SK-N-SH treated with all-trans-retinoic acid at 6 μM for 48 hours (cell line): Measurements from ENCODE around the gene RPL28.
A peak's percentile ranks its signal among the peaks of the same experiment; 100 is the strongest.

Source experiments
- ATAC-seq: fragments of 200-7000 bp; cut with Tn5 transposase; 3 replicates; pipeline ENCODE4 v1.9.1; 2020; ENCODE audit warnings: mild to moderate bottlenecking, moderate library complexity
- BACH2 ChIP-seq: fragments of 250-450 bp; sonication (Bioruptor Pico); IDR thresholded peaks from 2 replicates; pipeline ENCODE4 v1.9.0; 2021; ENCODE audit warnings: mild to moderate bottlenecking, borderline replicate concordance
- CSDC2 ChIP-seq: fragments of 250-450 bp; sonication (Bioruptor Pico); IDR thresholded peaks from 2 replicates; pipeline ENCODE4 v1.5.0; 2020; ENCODE audit warnings: mild to moderate bottlenecking, moderate library complexity
- CSRNP3 ChIP-seq: fragments of 250-450 bp; sonication (Bioruptor Pico); IDR thresholded peaks from 2 replicates; pipeline ENCODE4 v1.5.1; 2021; ENCODE audit warnings: mild to moderate bottlenecking, moderate library complexity
- ESRRG ChIP-seq: fragments of 250-450 bp; sonication (Bioruptor Pico); IDR thresholded peaks from 2 replicates; pipeline ENCODE4 v1.6.1; 2021; ENCODE audit warnings: mild to moderate bottlenecking
- ISL1 ChIP-seq: fragments of 250-450 bp; sonication (Bioruptor Pico); IDR thresholded peaks from 2 replicates; pipeline ENCODE4 v2.1.2; 2022; ENCODE audit warnings: mild to moderate bottlenecking, moderate library complexity
- OSR1 ChIP-seq: fragments of 250-450 bp; sonication (Bioruptor Pico); IDR thresholded peaks from 2 replicates; pipeline ENCODE4 v1.8.0; 2022; ENCODE audit warnings: moderate library complexity, mild to moderate bottlenecking, inconsistent platforms
- PPARA ChIP-seq: fragments of 250-450 bp; sonication (Bioruptor Pico); IDR thresholded peaks from 2 replicates; pipeline ENCODE4 v1.5.0; 2020; ENCODE audit warnings: mild to moderate bottlenecking, borderline replicate concordance
- RARB ChIP-seq: fragments of 250-450 bp; sonication (Bioruptor Pico); IDR thresholded peaks from 2 replicates; pipeline ENCODE4 v1.8.0; 2021; ENCODE audit warnings: mild to moderate bottlenecking, moderate library complexity
- SNAI2 ChIP-seq: fragments of 250-450 bp; sonication (Bioruptor Pico); IDR thresholded peaks from 2 replicates; pipeline ENCODE4 v1.5.0; 2020; ENCODE audit warnings: mild to moderate bottlenecking, moderate library complexity
- TCF4 ChIP-seq: fragments of 250-450 bp; sonication (Bioruptor Pico); IDR thresholded peaks from 2 replicates; pipeline ENCODE4 v1.8.0; 2021; ENCODE audit warnings: mild to moderate bottlenecking, moderate library complexity, borderline replicate concordance
- TOX ChIP-seq: fragments of 250-450 bp; sonication (Bioruptor Pico); IDR thresholded peaks from 2 replicates; pipeline ENCODE4 v1.8.0; 2021; ENCODE audit warnings: mild to moderate bottlenecking, moderate library complexity, borderline replicate concordance
- TSHZ2 ChIP-seq: fragments of 250-450 bp; sonication (Bioruptor Pico); IDR thresholded peaks from 2 replicates; pipeline ENCODE4 v1.5.0; 2020; ENCODE audit warnings: mild to moderate bottlenecking, moderate library complexity
- ZC3H10 ChIP-seq: fragments of 250-450 bp; sonication (Bioruptor Pico); IDR thresholded peaks from 2 replicates; pipeline ENCODE4 v1.5.1; 2021; ENCODE audit warnings: mild to moderate bottlenecking, moderate library complexity
- ZFP3 ChIP-seq: fragments of 250-450 bp; sonication (Bioruptor Pico); IDR thresholded peaks from 2 replicates; pipeline ENCODE4 v1.5.0; 2020; ENCODE audit warnings: mild to moderate bottlenecking, moderate library complexity
- ZFP30 ChIP-seq: fragments of 450-650 bp; formaldehyde crosslinking; IDR thresholded peaks from 2 replicates; pipeline ENCODE4 v1.5.0; 2022; ENCODE audit warnings: mild to moderate bottlenecking, moderate library complexity
- ZNF70 ChIP-seq: fragments of 450-650 bp; formaldehyde crosslinking; IDR thresholded peaks from 2 replicates; pipeline ENCODE4 v1.5.0; 2020; ENCODE audit warnings: mild to moderate bottlenecking, moderate library complexity
- TF ChIP-seq, protein P1 (sequence below): fragments of 250-450 bp; sonication (Bioruptor Pico); IDR thresholded peaks from 2 replicates; pipeline ENCODE4 v1.5.1; 2020; ENCODE audit warnings: low read depth, mild to moderate bottlenecking, moderate library complexity
- TF ChIP-seq, protein P2 (sequence below): fragments of 250-450 bp; sonication (Bioruptor Pico); IDR thresholded peaks from 2 replicates; pipeline ENCODE4 v1.8.0; 2021; ENCODE audit warnings: low read depth, mild to moderate bottlenecking, moderate library complexity, borderline replicate concordance

Gene RPL28

DNA sequence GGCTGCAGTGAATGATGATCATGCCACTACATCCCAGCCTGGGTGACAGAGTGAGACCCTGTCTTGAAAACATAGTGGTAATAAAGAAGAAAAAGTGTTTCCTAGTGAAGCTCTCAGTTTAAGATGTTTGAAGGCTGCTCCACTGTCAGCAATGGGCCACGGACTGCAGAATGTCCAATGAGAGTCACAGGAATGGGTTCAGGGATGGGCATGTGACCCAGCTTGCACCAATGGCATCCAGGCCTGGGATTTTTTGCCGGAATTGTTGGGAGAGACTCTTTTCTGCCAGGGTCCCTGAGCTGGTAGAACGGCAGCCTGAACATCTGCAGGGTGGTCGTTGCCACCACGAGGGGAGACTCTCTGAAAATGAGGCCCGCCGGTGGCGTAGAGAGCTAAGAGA lies 51.1 kb downstream of the RPL28 start:
- ATAC-seq, result no peak
- TF ChIP-seq ZC3H10 (no peak), RARB (CRISPR knock-in tag) (no peak), CSDC2 (CRISPR knock-in tag) (no peak), TSHZ2 (CRISPR knock-in tag) (no peak), ESRRG (no peak), CSRNP3 (CRISPR knock-in tag) (no peak), ZFP3 (CRISPR knock-in tag) (no peak), TCF4 (CRISPR knock-in tag) (no peak), PPARA (no peak)

DNA sequence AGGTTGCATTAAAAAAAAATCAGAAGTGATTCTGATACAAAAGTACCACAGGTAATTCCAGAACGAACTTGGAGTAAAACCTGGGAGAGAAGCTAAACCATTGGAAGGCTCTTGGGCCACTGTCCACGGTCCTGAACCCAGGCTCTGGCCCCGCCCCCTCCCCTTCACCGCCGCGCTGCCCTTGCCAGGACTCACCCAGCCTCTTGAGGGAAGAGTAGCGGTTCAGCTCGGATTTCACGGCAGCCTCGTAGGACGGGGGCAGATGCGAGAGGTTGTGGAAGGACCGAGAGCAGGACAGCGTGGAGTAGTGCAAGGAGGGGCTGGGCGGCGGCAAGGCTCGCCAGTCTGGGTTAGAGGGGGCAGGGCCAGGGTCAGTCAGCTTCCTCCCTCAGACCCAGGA lies 51.7 kb downstream of the RPL28 start:
- peak; percentile 86 for ATAC-seq
- TF ChIP-seq CSRNP3 (CRISPR knock-in tag), result no peak
- no peak for TF ChIP-seq ESRRG
- TF ChIP-seq ZNF70 (CRISPR knock-in tag), result no peak
- peak; percentile 71; the same call in 1 of the 2 replicates for TF ChIP-seq CSDC2 (CRISPR knock-in tag)
- no peak for TF ChIP-seq OSR1 (CRISPR knock-in tag)
- 0 out of 2 replicates have a peak, but pooled peaks have one; percentile 16 for TF ChIP-seq ISL1 (CRISPR knock-in tag)
- peak; percentile 72; the same call in 1 of the 2 replicates for TF ChIP-seq SNAI2 (CRISPR knock-in tag)
- TF ChIP-seq, protein P1, sequence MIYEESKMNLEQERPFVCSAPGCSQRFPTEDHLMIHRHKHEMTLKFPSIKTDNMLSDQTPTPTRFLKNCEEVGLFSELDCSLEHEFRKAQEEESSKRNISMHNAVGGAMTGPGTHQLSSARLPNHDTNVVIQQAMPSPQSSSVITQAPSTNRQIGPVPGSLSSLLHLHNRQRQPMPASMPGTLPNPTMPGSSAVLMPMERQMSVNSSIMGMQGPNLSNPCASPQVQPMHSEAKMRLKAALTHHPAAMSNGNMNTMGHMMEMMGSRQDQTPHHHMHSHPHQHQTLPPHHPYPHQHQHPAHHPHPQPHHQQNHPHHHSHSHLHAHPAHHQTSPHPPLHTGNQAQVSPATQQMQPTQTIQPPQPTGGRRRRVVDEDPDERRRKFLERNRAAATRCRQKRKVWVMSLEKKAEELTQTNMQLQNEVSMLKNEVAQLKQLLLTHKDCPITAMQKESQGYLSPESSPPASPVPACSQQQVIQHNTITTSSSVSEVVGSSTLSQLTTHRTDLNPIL (CRISPR knock-in tag), result no peak

GRCh38 chr19:55439052-55439451 lies 53.3 kb downstream of the RPL28 start:
- no peak for ATAC-seq
- TF ChIP-seq ZC3H10 (no peak), TOX (no peak), BACH2 (no peak), TCF4 (CRISPR knock-in tag) (no peak), SNAI2 (CRISPR knock-in tag) (no peak)
- TF ChIP-seq, protein P1 (CRISPR knock-in tag), result no peak

DNA sequence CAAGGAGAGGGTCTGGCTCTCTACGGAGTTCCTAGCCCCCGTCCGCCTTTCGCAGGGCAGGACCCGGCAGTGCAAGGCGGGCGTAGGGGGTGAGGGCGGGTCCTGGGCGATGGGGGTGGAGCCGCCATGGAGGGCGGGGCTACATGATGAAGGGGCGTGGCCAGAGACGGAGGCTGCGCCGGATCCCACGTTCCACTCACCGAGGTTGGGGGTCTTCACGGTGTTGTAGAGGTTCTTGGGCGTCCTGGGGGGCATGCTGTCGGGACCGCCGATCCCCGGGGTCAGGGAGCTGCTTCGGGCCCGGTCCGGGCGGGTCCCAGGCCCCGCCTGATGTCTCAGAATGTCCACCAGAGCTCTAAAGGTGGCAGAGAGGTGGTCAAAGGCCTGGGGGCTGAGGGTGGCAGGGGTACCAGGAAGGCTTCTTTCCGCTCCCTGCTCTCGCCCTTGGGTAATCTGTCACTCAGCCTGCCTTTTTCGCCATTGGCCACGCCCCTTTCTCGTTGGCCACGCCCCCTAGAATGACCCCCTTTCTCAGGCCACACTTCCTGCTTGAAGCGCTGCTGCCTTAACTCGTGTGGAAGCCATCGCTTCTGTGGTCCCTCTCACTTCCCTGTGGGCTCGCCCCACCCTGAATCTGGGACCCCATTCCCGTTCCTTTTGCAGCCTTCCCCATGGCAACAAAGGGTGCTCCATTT lies 54.8 kb downstream of the RPL28 start:
- ATAC-seq, result peak; percentile 33
- no peak for TF ChIP-seq OSR1 (CRISPR knock-in tag)
- no peak for TF ChIP-seq PPARA
- TF ChIP-seq, protein P1 (CRISPR knock-in tag), result no peak
- TF ChIP-seq ZFP30 (CRISPR knock-in tag), result no peak
- TF ChIP-seq, protein P2, sequence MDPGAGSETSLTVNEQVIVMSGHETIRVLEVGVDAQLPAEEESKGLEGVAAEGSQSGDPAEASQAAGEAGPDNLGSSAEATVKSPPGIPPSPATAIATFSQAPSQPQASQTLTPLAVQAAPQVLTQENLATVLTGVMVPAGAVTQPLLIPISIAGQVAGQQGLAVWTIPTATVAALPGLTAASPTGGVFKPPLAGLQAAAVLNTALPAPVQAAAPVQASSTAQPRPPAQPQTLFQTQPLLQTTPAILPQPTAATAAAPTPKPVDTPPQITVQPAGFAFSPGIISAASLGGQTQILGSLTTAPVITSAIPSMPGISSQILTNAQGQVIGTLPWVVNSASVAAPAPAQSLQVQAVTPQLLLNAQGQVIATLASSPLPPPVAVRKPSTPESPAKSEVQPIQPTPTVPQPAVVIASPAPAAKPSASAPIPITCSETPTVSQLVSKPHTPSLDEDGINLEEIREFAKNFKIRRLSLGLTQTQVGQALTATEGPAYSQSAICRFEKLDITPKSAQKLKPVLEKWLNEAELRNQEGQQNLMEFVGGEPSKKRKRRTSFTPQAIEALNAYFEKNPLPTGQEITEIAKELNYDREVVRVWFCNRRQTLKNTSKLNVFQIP (CRISPR knock-in tag), result no peak
- TF ChIP-seq TOX, result no peak
- TF ChIP-seq ZNF70 (CRISPR knock-in tag), result peak; percentile 60; the same call in 1 of the 2 replicates
- TF ChIP-seq ZFP3 (CRISPR knock-in tag), result no peak
- TF ChIP-seq, all 23 proteins: peak for 1
